CD4-positive, alpha-beta memory T cell (primary cell): ENCODE measurements around the gene TYW1. TPM values are rescaled to one million over a fixed set of nuclear protein-coding genes. Genes with fewer than 3 reads are reported as not detected.
"Not testable (repeated sequence)": the region's sequence is repeated elsewhere in the genome, so short reads cannot be mapped to it uniquely, and the experiment has no call there.

Source experiments
- CTCF ChIA-PET: fragments of 350-600 bp; sonication (Branson Sonifier 250); formaldehyde crosslinking; loops from one replicate; lab custom pipeline; 2021; ENCODE audit warnings: inconsistent platforms; ENCODE audit not compliant: partially characterized antibody; lab: Charles Lee
- POLR2A ChIA-PET: fragments of 350-600 bp; sonication (Branson Sonifier 250); formaldehyde crosslinking; loops from one replicate; lab custom pipeline; 2021; ENCODE audit not compliant: partially characterized antibody; lab: Charles Lee
- DNase-seq, 5 donors: peaks; one replicate each; pipeline versions ENCODE4 v3.0.0 to v3.0.0-alpha.2; 2020 to 2022; ENCODE audit warnings: mixed read lengths in 1 of 5
- H3K27ac ChIP-seq: one replicate; pipeline ENCODE4 v1.7.0; 2013; ENCODE audit warnings: low read depth, low read length
- H3K27me3 ChIP-seq: 2 replicates; pipeline ENCODE4 v1.7.0; 2013; ENCODE audit warnings: mild to moderate bottlenecking, low read length, moderate library complexity; ENCODE audit not compliant: insufficient read depth
- H3K36me3 ChIP-seq: 2 replicates; pipeline ENCODE4 v1.7.0; 2013; ENCODE audit warnings: mild to moderate bottlenecking, low read length, moderate library complexity; ENCODE audit not compliant: insufficient read depth
- H3K4me1 ChIP-seq: 2 replicates; pipeline ENCODE4 v1.7.0; 2013; ENCODE audit warnings: mild to moderate bottlenecking, low read length, moderate library complexity; ENCODE audit not compliant: insufficient read depth
- H3K4me3 ChIP-seq, 2 donors: one replicate each; pipeline ENCODE4 v1.7.0; 2013; ENCODE audit warnings: low read length in 2 of 2, mild to moderate bottlenecking in 1 of 2
- H3K9me3 ChIP-seq, 2 donors: one replicate each; pipeline ENCODE4 v1.7.0; 2013; ENCODE audit warnings: low read length in 2 of 2, control low read depth in 1 of 2; ENCODE audit not compliant: control insufficient read depth in 1 of 2
- H3K27ac Mint-ChIP-seq, 7 donors: one replicate each; pipeline ENCODE4 v1.8.0; 2020 to 2021; ENCODE audit warnings: mixed read lengths in 7 of 7, mild to moderate bottlenecking in 6 of 7, inconsistent platforms in 3 of 7, moderate library complexity in 3 of 7
- H3K27me3 Mint-ChIP-seq, 2 donors: one replicate each; pipeline ENCODE4 v1.8.0; 2020 to 2021; ENCODE audit warnings: mixed read lengths in 2 of 2
- H3K36me3 Mint-ChIP-seq, 2 donors: one replicate each; pipeline ENCODE4 v1.8.0; 2020 to 2021; ENCODE audit warnings: mixed read lengths in 2 of 2, inconsistent platforms in 1 of 2, mild to moderate bottlenecking in 1 of 2
- H3K4me1 Mint-ChIP-seq, 4 donors: one replicate each; pipeline ENCODE4 v1.8.0; 2020 to 2021; ENCODE audit warnings: mixed read lengths in 4 of 4, mild to moderate bottlenecking in 1 of 4
- H3K4me3 Mint-ChIP-seq, 8 donors: one replicate each; pipeline ENCODE4 v1.8.0; 2020 to 2021; ENCODE audit warnings: mixed read lengths in 8 of 8, mild to moderate bottlenecking in 7 of 8, moderate library complexity in 6 of 8, inconsistent platforms in 3 of 8
- H3K9me3 Mint-ChIP-seq, 8 donors: one replicate each; pipeline ENCODE4 v1.8.0; 2020 to 2021; ENCODE audit warnings: mixed read lengths in 8 of 8, mild to moderate bottlenecking in 5 of 8, inconsistent platforms in 3 of 8, moderate library complexity in 1 of 8
- intact Hi-C: fragments of 100-400 bp; cut with micrococcal nuclease; formaldehyde crosslinking; loops from one replicate; pipeline ENCODE4 v1.15.1; 2023
- polyA plus RNA-seq, 2 donors: library from polyadenylated mRNA; unstranded; fragments of 300-500 nt; fragmentation: Illumina TruSeq; gene quantifications; one replicate each; pipeline ENCODE4 v1.2.3, GENCODE V29; 2021
- total RNA-seq, 2 experiments: library from RNA; stranded (reverse); gene quantifications; one replicate each; pipeline ENCODE4 v1.2.3, GENCODE V29; 2021

The TYW1 gene
- total and polyA plus RNA-seq, 4 experiments from 2014 or later, result 19.2 to 32.3 (median 27.7) TPM

DNA sequence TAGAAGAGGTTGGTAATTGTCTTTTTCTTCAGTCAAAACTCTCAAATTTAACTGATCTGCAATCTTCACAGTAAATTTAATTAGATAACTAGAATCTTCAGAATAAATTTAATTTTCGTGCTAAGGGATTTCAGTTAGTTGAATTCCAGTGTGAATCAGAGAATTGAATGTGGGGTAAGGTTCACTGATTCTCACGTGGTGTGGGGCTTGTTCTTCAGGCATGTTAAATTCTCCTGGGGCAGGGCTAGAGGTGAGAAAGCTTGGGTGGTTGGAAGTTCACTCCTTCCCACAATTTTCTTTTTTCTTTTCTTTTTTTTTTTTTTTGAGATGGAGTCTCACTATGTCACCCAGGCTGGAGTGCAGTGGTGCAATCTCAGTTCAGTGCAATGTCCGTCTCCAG lies 13.0 kb downstream of the TYW1 start:
- H3K4me1 ChIP-seq, H3K4me1 Mint-ChIP-seq, H3K27ac Mint-ChIP-seq, DNase-seq, H3K27me3 ChIP-seq, H3K27ac ChIP-seq, H3K4me3 Mint-ChIP-seq, CTCF ChIA-PET, H3K9me3 Mint-ChIP-seq, H3K9me3 ChIP-seq, H3K4me3 ChIP-seq, H3K27me3 Mint-ChIP-seq, intact Hi-C loops, POLR2A ChIA-PET: not testable (repeated sequence)
- H3K36me3 ChIP-seq, result peaks cover 11% of the 10 kb centered on the region
- H3K36me3 Mint-ChIP-seq, result peaks cover 40 to 61% of the 10 kb centered on the region in 2 donors

- intact Hi-C loops, H3K4me1 ChIP-seq: not testable (repeated sequence)
These were observed 17.5 kb downstream of the TYW1 start for GRCh38 chr7:67014076-67014622.

DNA sequence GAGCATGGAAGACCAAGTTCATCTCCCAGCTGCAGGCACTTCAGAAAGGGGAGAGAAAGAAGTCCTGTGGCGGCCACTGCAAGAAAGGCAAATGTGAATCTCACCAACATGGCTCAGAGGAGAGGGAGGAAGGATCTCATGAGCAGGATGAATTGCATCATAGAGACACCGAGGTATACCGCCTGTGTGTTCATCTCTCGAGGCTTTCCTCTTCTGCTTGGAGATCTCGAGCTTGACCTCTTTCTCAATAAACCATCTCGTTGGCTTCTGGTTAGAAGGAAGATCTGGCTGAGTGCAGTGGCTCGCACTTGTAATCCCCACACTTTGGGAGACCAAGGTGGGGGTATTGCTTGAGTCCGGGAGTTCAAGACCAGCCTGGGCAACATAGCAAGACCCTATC lies 21.3 kb downstream of the TYW1 start:
- Mint-ChIP-seq H3K36me3 (peaks cover 59 to 68% of the 10 kb centered on the region in 2 donors), H3K4me1 (peaks cover 0 to 11% (median 4%) of the 10 kb centered on the region in 4 donors)
- H3K27me3 Mint-ChIP-seq, H3K27ac Mint-ChIP-seq, H3K9me3 ChIP-seq, H3K4me3 ChIP-seq, H3K9me3 Mint-ChIP-seq, CTCF ChIA-PET, intact Hi-C loops, DNase-seq, H3K27ac ChIP-seq, H3K4me1 ChIP-seq, H3K4me3 Mint-ChIP-seq, POLR2A ChIA-PET, H3K27me3 ChIP-seq: not testable (repeated sequence)
- H3K36me3 ChIP-seq, result peaks cover 13% of the 10 kb centered on the region

More at GRCh38 chr7:67014076-67014622, 17.5 kb downstream of the TYW1 start:
- H3K4me1 Mint-ChIP-seq, CTCF ChIA-PET, H3K4me3 ChIP-seq, POLR2A ChIA-PET, H3K36me3 ChIP-seq, H3K9me3 Mint-ChIP-seq, H3K4me3 Mint-ChIP-seq, H3K27me3 ChIP-seq, DNase-seq, H3K27me3 Mint-ChIP-seq, H3K27ac ChIP-seq, H3K9me3 ChIP-seq: not testable (repeated sequence)
- H3K27ac Mint-ChIP-seq, result peak overlapping the region in 1 of 7 donors; percentile 22
- peaks cover 41 to 53% of the 10 kb centered on the region in 2 donors for H3K36me3 Mint-ChIP-seq

DNA sequence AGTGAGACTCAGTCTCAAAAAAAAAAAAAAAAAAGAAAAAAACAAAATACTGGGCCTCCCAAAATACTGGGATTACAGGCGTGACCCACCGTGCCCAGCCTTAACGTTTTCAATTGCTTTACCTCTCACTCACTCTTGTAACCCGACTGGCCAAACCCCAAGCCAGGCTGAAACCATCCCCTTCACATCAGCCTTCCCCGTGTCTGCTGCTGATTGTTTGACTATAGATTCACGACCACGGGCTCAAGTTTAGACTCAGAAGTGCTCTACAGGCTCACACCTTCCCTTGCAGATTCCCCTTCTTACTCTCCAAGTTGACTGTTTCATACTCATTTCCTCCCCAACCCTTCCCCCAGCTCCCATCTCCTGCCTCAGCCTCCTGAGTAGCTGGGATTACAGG lies 22.3 kb downstream of the TYW1 start:
- H3K9me3 Mint-ChIP-seq, result no peaks in the 10 kb centered on the region
- ChIA-PET POLR2A (no interaction called here), CTCF (interaction anchor here (0.9 kb wide), 1 partner anchor 22 kb away, joined by 3 read pairs; no protein-coding TSS in a partner anchor)
- H3K4me3 Mint-ChIP-seq, result no peak overlapping the region
- H3K4me3 ChIP-seq, result no peak overlapping the region
- H3K4me1 Mint-ChIP-seq, result peaks cover 0 to 11% (median 4%) of the 10 kb centered on the region in 4 donors
- peak overlapping the region in 4 of 7 donors; percentile 7 to 57 (median 36) for H3K27ac Mint-ChIP-seq
- H3K27ac ChIP-seq, result no peak overlapping the region
- intact Hi-C loops, result no loop called here
- H3K9me3 ChIP-seq, result no peaks in the 10 kb centered on the region
- H3K36me3 ChIP-seq, result peaks cover 13% of the 10 kb centered on the region
- H3K27me3 ChIP-seq, result no peaks in the 10 kb centered on the region
- no peaks in the 10 kb centered on the region for H3K27me3 Mint-ChIP-seq
- no peak for DNase-seq
- H3K36me3 Mint-ChIP-seq, result peaks cover 59 to 65% of the 10 kb centered on the region in 2 donors
- no peaks in the 10 kb centered on the region for H3K4me1 ChIP-seq

DNA sequence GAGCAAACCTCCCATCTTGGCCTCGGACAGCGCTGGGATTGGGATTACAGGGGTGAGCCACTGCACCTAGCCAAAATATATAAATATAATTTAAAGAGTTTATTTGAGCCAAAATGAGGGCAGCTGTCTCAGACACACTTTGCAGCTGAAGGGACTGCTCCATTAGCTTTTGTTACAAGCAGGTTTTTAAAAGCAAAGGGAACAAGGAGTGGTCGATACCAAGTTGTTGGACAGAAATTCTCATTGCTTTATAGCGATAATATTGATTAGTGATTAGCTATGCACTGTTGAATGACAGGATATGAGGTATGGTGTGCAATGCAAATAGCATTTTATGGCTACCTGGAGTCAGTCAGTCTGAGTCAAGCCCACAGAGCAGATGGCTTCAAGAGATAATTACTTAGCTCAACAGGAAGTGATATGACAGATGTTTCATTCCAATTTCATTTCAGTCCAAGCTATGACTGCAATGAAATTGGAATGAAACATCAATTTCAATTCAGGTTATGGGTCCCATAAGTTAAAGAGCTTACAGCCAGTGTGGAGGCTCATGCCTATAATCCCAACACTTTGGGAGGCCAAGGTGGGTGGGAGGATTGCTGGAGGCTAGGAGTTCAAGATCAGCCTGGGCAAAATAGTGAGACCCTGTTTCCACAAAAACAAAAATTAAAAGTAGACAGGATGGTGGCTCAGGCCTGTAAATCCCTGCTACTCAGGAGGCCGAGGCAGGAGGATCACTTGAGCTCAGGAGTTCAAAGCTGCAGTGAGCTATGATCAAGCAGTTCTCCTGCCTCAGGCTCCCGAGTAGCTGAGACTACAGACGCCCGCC lies 23.1 kb downstream of the TYW1 start:
- intact Hi-C loops, result no loop called here

GRCh38 chr7:67021260-67021659 lies 24.6 kb downstream of the TYW1 start:
- intact Hi-C loops, result no loop called here
- Histone ChIP-seq H3K9me3 (no peaks in the 10 kb centered on the region), H3K36me3 (peaks cover 13% of the 10 kb centered on the region), H3K27me3 (no peaks in the 10 kb centered on the region), H3K27ac (no peak overlapping the region), H3K4me1 (no peaks in the 10 kb centered on the region), H3K4me3 (no peak overlapping the region)
- Mint-ChIP-seq H3K27me3 (no peaks in the 10 kb centered on the region), H3K27ac (peak overlapping the region in 1 of 7 donors; percentile 24), H3K36me3 (peaks cover 53 to 66% of the 10 kb centered on the region in 2 donors), H3K4me3 (no peak overlapping the region), H3K9me3 (no peaks in the 10 kb centered on the region), H3K4me1 (peaks cover 0 to 14% (median 4%) of the 10 kb centered on the region in 4 donors)
- no peak for DNase-seq
- ChIA-PET CTCF (no interaction called here), POLR2A (no interaction called here)

More for the DNA sequence above, 23.1 kb downstream of the TYW1 start:
- CTCF ChIA-PET, result interaction anchor here (0.9 to 1.4 kb wide), 2 partner anchors 20 to 21 kb away, joined by 3 to 4 read pairs; no protein-coding TSS in a partner anchor
- POLR2A ChIA-PET, result no interaction called here
- Histone ChIP-seq H3K9me3 (no peaks in the 10 kb centered on the region), H3K4me3 (no peak overlapping the region), H3K27me3 (no peaks in the 10 kb centered on the region), H3K36me3 (peaks cover 13% of the 10 kb centered on the region), H3K27ac (no peak overlapping the region), H3K4me1 (no peaks in the 10 kb centered on the region)
- peaks cover 57 to 63% of the 10 kb centered on the region in 2 donors for H3K36me3 Mint-ChIP-seq
- no peaks in the 10 kb centered on the region for H3K9me3 Mint-ChIP-seq
- DNase-seq, result no peak
- H3K4me3 Mint-ChIP-seq, result no peak overlapping the region
- H3K4me1 Mint-ChIP-seq, result peaks cover 0 to 14% (median 4%) of the 10 kb centered on the region in 4 donors
- no peak overlapping the region for H3K27ac Mint-ChIP-seq
- H3K27me3 Mint-ChIP-seq, result no peaks in the 10 kb centered on the region

DNA sequence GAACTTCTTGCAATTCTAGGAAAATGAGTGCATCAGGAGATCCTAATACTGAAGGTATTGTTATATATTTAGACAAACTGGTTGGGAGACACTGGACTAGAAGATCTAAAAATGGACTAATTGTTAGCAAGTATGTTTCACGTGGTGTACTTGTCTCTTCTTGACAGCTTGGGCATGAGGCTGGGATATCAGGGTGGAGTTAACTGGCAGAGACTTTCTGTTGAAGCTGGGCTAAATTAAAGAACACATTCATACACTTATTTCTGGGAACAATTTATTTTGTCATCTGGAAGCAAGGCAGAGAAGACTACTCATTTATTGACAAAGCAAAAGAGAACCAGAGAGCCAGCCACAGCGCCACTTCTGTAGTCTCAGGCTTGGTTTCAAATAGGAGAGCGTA lies 25.9 kb downstream of the TYW1 start:
- no peaks in the 10 kb centered on the region for H3K27me3 ChIP-seq
- peaks cover 13% of the 10 kb centered on the region for H3K36me3 ChIP-seq
- ChIA-PET POLR2A (no interaction called here), CTCF (no interaction called here)
- H3K36me3 Mint-ChIP-seq, result peaks cover 51 to 63% of the 10 kb centered on the region in 2 donors
- peaks cover 0 to 14% (median 4%) of the 10 kb centered on the region in 4 donors for H3K4me1 Mint-ChIP-seq
- H3K4me3 Mint-ChIP-seq, result no peak overlapping the region
- H3K4me3 ChIP-seq, result no peak overlapping the region
- H3K4me1 ChIP-seq, result no peaks in the 10 kb centered on the region
- H3K27ac Mint-ChIP-seq, result peak overlapping the region in 2 of 7 donors; percentile 63 to 71
- no peaks in the 10 kb centered on the region for H3K27me3 Mint-ChIP-seq
- no peak overlapping the region for H3K27ac ChIP-seq
- intact Hi-C loops, result no loop called here
- no peak for DNase-seq
- H3K9me3 Mint-ChIP-seq, result no peaks in the 10 kb centered on the region
- no peaks in the 10 kb centered on the region for H3K9me3 ChIP-seq
